Gastroesophageal sphincter (tissue), 3 donors: Measurements from ENCODE around the gene HOXD8.

Experiments
- CTCF ChIP-seq, 4 experiments: fragments of 200-600 bp in 2 of 4; fragments of 450-650 bp in 2 of 4; sonication (generic) in 1 of 4; IDR thresholded peaks; one replicate each; pipeline ENCODE4 v1.5.1; 2017 to 2019; ENCODE audit warnings: antibody characterized with exemption in 4 of 4, mild to moderate bottlenecking in 2 of 4, moderate library complexity in 2 of 4
- EP300 ChIP-seq: sonication (generic); formaldehyde crosslinking; IDR thresholded peaks from one replicate; pipeline ENCODE4 v1.6.1; 2017; ENCODE audit warnings: antibody characterized with exemption, mild to moderate bottlenecking
- POLR2A ChIP-seq, 2 donors: fragments of 450-650 bp; IDR thresholded peaks; one replicate each; pipeline ENCODE4 v1.6.1; 2017; ENCODE audit warnings: antibody characterized with exemption in 2 of 2, mild to moderate bottlenecking in 2 of 2, moderate library complexity in 1 of 2
- POLR2AphosphoS5 ChIP-seq: sonication (generic); formaldehyde crosslinking; IDR thresholded peaks from one replicate; pipeline ENCODE4 v1.6.1; 2017; ENCODE audit warnings: antibody characterized with exemption

- no peak for TF ChIP-seq CTCF (IDR thresholded peaks at IDR 0.05)
- no peak for TF ChIP-seq POLR2A (IDR thresholded peaks at IDR 0.05)
- TF ChIP-seq EP300, result no peak
- TF ChIP-seq POLR2AphosphoS5, result no peak
Measured at GRCh38 chr2:176178038-176178756, 48.7 kb downstream of the HOXD8 start.
